Stimulated activated naive CD8-positive, alpha-beta T cell treated with anti-CD3 and anti-CD28 coated beads, Interleukin-15, amount 100 ng/mL, for 72 hours (primary cell): ENCODE data around the gene ABHD16B.

Experiments
- ATAC-seq: fragments of 150-1000 bp; cut with Tn5 transposase; 2 replicates; pipeline ENCODE4 v1.10.0; 2021; ENCODE audit warnings: mild to moderate bottlenecking, moderate library complexity
- DNase-seq, 2 donors: peaks; one replicate each; pipeline ENCODE4 v3.0.0; 2021 to 2022
- H3K27ac Mint-ChIP-seq, 2 donors: one replicate each; pipeline ENCODE4 v1.8.0; 2022; ENCODE audit warnings: mild to moderate bottlenecking in 2 of 2, mixed read lengths in 2 of 2, moderate library complexity in 2 of 2
- H3K27me3 Mint-ChIP-seq: one replicate; pipeline ENCODE4 v1.8.0; 2022; ENCODE audit warnings: mixed read lengths
- H3K4me1 Mint-ChIP-seq: one replicate; pipeline ENCODE4 v1.8.0; 2022; ENCODE audit warnings: mild to moderate bottlenecking, mixed read lengths
- H3K4me3 Mint-ChIP-seq, 2 donors: one replicate each; pipeline ENCODE4 v1.8.0; 2022; ENCODE audit warnings: mild to moderate bottlenecking in 2 of 2, mixed read lengths in 2 of 2, moderate library complexity in 1 of 2
- H3K9me3 Mint-ChIP-seq, 2 donors: one replicate each; pipeline ENCODE4 v1.8.0; 2022; ENCODE audit warnings: mixed read lengths in 2 of 2

ABHD16B gene

GRCh38 chr20:63891061-63892002, 30.0 kb downstream of the ABHD16B start:
- ATAC-seq, result no peak
- Mint-ChIP-seq H3K9me3 (no peaks in the 10 kb centered on the region), H3K27ac (no peak overlapping the region), H3K4me3 (no peak overlapping the region), H3K4me1 (peaks cover 14% of the 10 kb centered on the region), H3K27me3 (no peaks in the 10 kb centered on the region)
- no peak for DNase-seq

GRCh38 chr20:63892402-63892801, 31.1 kb downstream of the ABHD16B start:
- Mint-ChIP-seq H3K4me1 (peaks cover 24% of the 10 kb centered on the region), H3K9me3 (no peaks in the 10 kb centered on the region), H3K4me3 (no peak overlapping the region), H3K27me3 (no peaks in the 10 kb centered on the region), H3K27ac (no peak overlapping the region)
- no peak for ATAC-seq
- DNase-seq, result no peak

- Mint-ChIP-seq H3K27ac (peak overlapping the region; percentile 18 to 61), H3K4me3 (peak overlapping the region; percentile 70 to 75), H3K4me1 (peaks cover 40% of the 10 kb centered on the region), H3K9me3 (no peaks in the 10 kb centered on the region), H3K27me3 (no peaks in the 10 kb centered on the region)
- DNase-seq, result no peak
- ATAC-seq, result no peak
Measured at GRCh38 chr20:63893999-63894357, 32.7 kb downstream of the ABHD16B start.

GRCh38 chr20:63894358-63895201, 33.3 kb downstream of the ABHD16B start, which contains the start of gene DNAJC5:
Gene DNAJC5 (plus strand): TSS chr20:63895126. CDS start chr20:63928346, 33,220 bp downstream.
- Mint-ChIP-seq H3K4me1 (peaks cover 46% of the 10 kb centered on the region), H3K4me3 (peak within 1 kb of the TSS; percentile 87 to 92), H3K27me3 (no peaks in the 10 kb centered on the region), H3K27ac (peak within 1 kb of the TSS; percentile 92 to 95), H3K9me3 (no peaks in the 10 kb centered on the region)
- DNase-seq (peak; percentile 96 to 97), ATAC-seq (peak; percentile 87)

GRCh38 chr20:63895202-63895951, 34.1 kb downstream of the ABHD16B start:
- peaks cover 46% of the 10 kb centered on the region for H3K4me1 Mint-ChIP-seq
- DNase-seq (no peak), ATAC-seq (no peak)
- peak overlapping the region; percentile 92 to 95 for H3K27ac Mint-ChIP-seq
- H3K9me3 Mint-ChIP-seq, result no peaks in the 10 kb centered on the region
- H3K4me3 Mint-ChIP-seq, result peak overlapping the region; percentile 87 to 92
- no peaks in the 10 kb centered on the region for H3K27me3 Mint-ChIP-seq

- no peaks in the 10 kb centered on the region for H3K9me3 Mint-ChIP-seq
- ATAC-seq, result no peak
- DNase-seq, result no peak
- peaks cover 49% of the 10 kb centered on the region for H3K4me1 Mint-ChIP-seq
- no peaks in the 10 kb centered on the region for H3K27me3 Mint-ChIP-seq
- H3K27ac Mint-ChIP-seq, result peak overlapping the region; percentile 92 to 95
- peak overlapping the region; percentile 87 to 92 for H3K4me3 Mint-ChIP-seq
Measured at GRCh38 chr20:63895952-63896263, 34.6 kb downstream of the ABHD16B start.

GRCh38 chr20:63896264-63897105, 35.2 kb downstream of the ABHD16B start:
- Mint-ChIP-seq H3K27me3 (no peaks in the 10 kb centered on the region), H3K4me3 (peak overlapping the region; percentile 87 to 92), H3K4me1 (peaks cover 55% of the 10 kb centered on the region), H3K9me3 (no peaks in the 10 kb centered on the region), H3K27ac (peak overlapping the region; percentile 92 to 95)
- ATAC-seq (peak; percentile 36), DNase-seq (peak in 1 of 2 donors; percentile 34)

GRCh38 chr20:63897978-63898561, 36.8 kb downstream of the ABHD16B start:
- no peaks in the 10 kb centered on the region for H3K27me3 Mint-ChIP-seq
- DNase-seq (no peak), ATAC-seq (no peak)
- H3K9me3 Mint-ChIP-seq, result no peaks in the 10 kb centered on the region
- no peak overlapping the region for H3K4me3 Mint-ChIP-seq
- peaks cover 70% of the 10 kb centered on the region for H3K4me1 Mint-ChIP-seq
- no peak overlapping the region for H3K27ac Mint-ChIP-seq

- Mint-ChIP-seq H3K27me3 (no peaks in the 10 kb centered on the region), H3K9me3 (no peaks in the 10 kb centered on the region), H3K4me3 (no peak overlapping the region), H3K4me1 (peaks cover 74% of the 10 kb centered on the region), H3K27ac (no peak overlapping the region)
- DNase-seq (no peak), ATAC-seq (no peak)
Measured at GRCh38 chr20:63898882-63899558, 37.7 kb downstream of the ABHD16B start.

GRCh38 chr20:63900413-63900812, 39.1 kb downstream of the ABHD16B start:
- Mint-ChIP-seq H3K27me3 (no peaks in the 10 kb centered on the region), H3K4me1 (peaks cover 71% of the 10 kb centered on the region), H3K9me3 (no peaks in the 10 kb centered on the region), H3K27ac (no peak overlapping the region), H3K4me3 (no peak overlapping the region)
- no peak for DNase-seq
- ATAC-seq, result no peak

- ATAC-seq, result peak; percentile 37
- Mint-ChIP-seq H3K27me3 (no peaks in the 10 kb centered on the region), H3K9me3 (no peaks in the 10 kb centered on the region), H3K27ac (peak overlapping the region in 1 of 2 donors; percentile 74), H3K4me3 (no peak overlapping the region), H3K4me1 (peaks cover 51% of the 10 kb centered on the region)
- DNase-seq, result no peak
Measured at GRCh38 chr20:63903796-63904561, 42.7 kb downstream of the ABHD16B start.

- peaks cover 54% of the 10 kb centered on the region for H3K4me1 Mint-ChIP-seq
- DNase-seq (no peak), ATAC-seq (peak; percentile 44)
- H3K27ac Mint-ChIP-seq, result no peak overlapping the region
- H3K9me3 Mint-ChIP-seq, result no peaks in the 10 kb centered on the region
- H3K4me3 Mint-ChIP-seq, result no peak overlapping the region
- H3K27me3 Mint-ChIP-seq, result no peaks in the 10 kb centered on the region
Measured at GRCh38 chr20:63908008-63908682, 46.8 kb downstream of the ABHD16B start.

- peaks cover 52% of the 10 kb centered on the region for H3K4me1 Mint-ChIP-seq
- H3K27ac Mint-ChIP-seq, result peak overlapping the region in 1 of 2 donors; percentile 55
- peak overlapping the region in 1 of 2 donors; percentile 21 for H3K4me3 Mint-ChIP-seq
- DNase-seq, result no peak
- ATAC-seq, result no peak
- no peaks in the 10 kb centered on the region for H3K9me3 Mint-ChIP-seq
- H3K27me3 Mint-ChIP-seq, result no peaks in the 10 kb centered on the region
Measured at GRCh38 chr20:63911176-63911575, 49.9 kb downstream of the ABHD16B start.
